Midbrain (tissue), 1 donor: ENCODE data around the gene IMPA2.

Source experiments
- DNase-seq: peaks from one replicate; lab custom pipeline; 2025; lab: John Stamatoyannopoulos, UW

The IMPA2 gene

GRCh38 chr18:12008842-12009580 is 27.7 kb downstream of the IMPA2 start:
- DNase-seq = no peak

- DNase-seq = no peak
Observed at GRCh38 chr18:12009581-12010140, 28.4 kb downstream of the IMPA2 start.

GRCh38 chr18:12010187-12010802 is 29.0 kb downstream of the IMPA2 start:
- DNase-seq = no peak

GRCh38 chr18:12011199-12011956 is 30.1 kb downstream of the IMPA2 start:
- no peak for DNase-seq

GRCh38 chr18:12011957-12012549 is 30.7 kb downstream of the IMPA2 start:
- no peak for DNase-seq

- DNase-seq = no peak
Observed at GRCh38 chr18:12012697-12013096, 31.4 kb downstream of the IMPA2 start.

GRCh38 chr18:12013186-12013916 is 32.0 kb downstream of the IMPA2 start:
- no peak for DNase-seq

- no peak for DNase-seq
Observed at GRCh38 chr18:12014086-12014485, 32.8 kb downstream of the IMPA2 start.

GRCh38 chr18:12014521-12015415 is 33.5 kb downstream of the IMPA2 start:
- DNase-seq = no peak

GRCh38 chr18:12015416-12016062 is 34.2 kb downstream of the IMPA2 start:
- DNase-seq = peak; percentile 23

- no peak for DNase-seq
Observed at GRCh38 chr18:12017081-12017480, 35.8 kb downstream of the IMPA2 start.

- DNase-seq = no peak
Observed at GRCh38 chr18:12018861-12019260, 37.6 kb downstream of the IMPA2 start.

- DNase-seq = no peak
Observed at GRCh38 chr18:12021077-12021476, 39.8 kb downstream of the IMPA2 start.

- DNase-seq = no peak
Observed at GRCh38 chr18:12021596-12021995, 40.3 kb downstream of the IMPA2 start.

GRCh38 chr18:12023375-12023774 is 42.1 kb downstream of the IMPA2 start:
- no peak for DNase-seq

- no peak for DNase-seq
Observed at GRCh38 chr18:12026562-12026961, 45.3 kb downstream of the IMPA2 start.

GRCh38 chr18:12027046-12027445 is 45.7 kb downstream of the IMPA2 start:
- DNase-seq = no peak

GRCh38 chr18:12027480-12027879 is 46.2 kb downstream of the IMPA2 start:
- DNase-seq = no peak

- DNase-seq = no peak
Observed at GRCh38 chr18:12028040-12028628, 46.8 kb downstream of the IMPA2 start.

GRCh38 chr18:12028674-12029073 is 47.4 kb downstream of the IMPA2 start:
- no peak for DNase-seq
